ENCODE measurements around the gene HMCN1. TPM values are rescaled to one million over a fixed set of nuclear protein-coding genes. Genes with fewer than 3 reads are reported as not detected.

HMCN1 gene
- total RNA-seq, 1 donor from 2014 or later, result 0.25 TPM

- intact Hi-C loops (cut with micrococcal nuclease), result no loop called here
These were observed 341.8 kb downstream of the HMCN1 start for GRCh38 chr1:186076006-186076405.

- intact Hi-C loops (cut with micrococcal nuclease), result no loop called here
These were observed 344.1 kb downstream of the HMCN1 start for GRCh38 chr1:186078245-186078644.

GRCh38 chr1:186079084-186079684 is 345.0 kb downstream of the HMCN1 start:
- intact Hi-C loops (cut with micrococcal nuclease), result no loop called here

GRCh38 chr1:186082235-186082937 is 348.2 kb downstream of the HMCN1 start:
- intact Hi-C loops (cut with micrococcal nuclease), result no loop called here

- intact Hi-C loops (cut with micrococcal nuclease), result no loop called here
These were observed 352.4 kb downstream of the HMCN1 start for GRCh38 chr1:186086583-186086982.

- intact Hi-C loops (cut with micrococcal nuclease), result no loop called here
These were observed 355.7 kb downstream of the HMCN1 start for GRCh38 chr1:186089940-186090339.

- intact Hi-C loops (cut with micrococcal nuclease), result no loop called here
These were observed 357.1 kb downstream of the HMCN1 start for GRCh38 chr1:186091222-186091720.

- intact Hi-C loops (cut with micrococcal nuclease), result no loop called here
These were observed 359.2 kb downstream of the HMCN1 start for GRCh38 chr1:186093437-186093836.

GRCh38 chr1:186094172-186094571 is 360.0 kb downstream of the HMCN1 start:
- intact Hi-C loops (cut with micrococcal nuclease), result no loop called here

GRCh38 chr1:186099336-186100104 is 365.3 kb downstream of the HMCN1 start:
- intact Hi-C loops (cut with micrococcal nuclease), result no loop called here

GRCh38 chr1:186102107-186102506 is 367.9 kb downstream of the HMCN1 start:
- intact Hi-C loops (cut with micrococcal nuclease), result no loop called here

GRCh38 chr1:186102547-186103148 is 368.5 kb downstream of the HMCN1 start:
- intact Hi-C loops (cut with micrococcal nuclease), result no loop called here

- intact Hi-C loops (cut with micrococcal nuclease), result no loop called here
These were observed 370.3 kb downstream of the HMCN1 start for GRCh38 chr1:186104459-186104858.

- intact Hi-C loops (cut with micrococcal nuclease), result no loop called here
These were observed 378.1 kb downstream of the HMCN1 start for GRCh38 chr1:186112280-186112679.

- intact Hi-C loops (cut with micrococcal nuclease), result no loop called here
These were observed 379.3 kb downstream of the HMCN1 start for GRCh38 chr1:186113461-186113860.

- intact Hi-C loops (cut with micrococcal nuclease), result no loop called here
These were observed 384.5 kb downstream of the HMCN1 start for GRCh38 chr1:186118724-186119123.

- intact Hi-C loops (cut with micrococcal nuclease), result loop anchor here (10.0 kb wide), 1 partner anchor 62 kb away; no protein-coding TSS in a partner anchor
These were observed 388.6 kb downstream of the HMCN1 start for GRCh38 chr1:186122837-186123236.

- intact Hi-C loops (cut with micrococcal nuclease), result loop anchor here (10.0 kb wide), 1 partner anchor 60 kb away; no protein-coding TSS in a partner anchor
These were observed 390.8 kb downstream of the HMCN1 start for GRCh38 chr1:186125035-186125434.

- intact Hi-C loops (cut with micrococcal nuclease), result loop anchor here (10.0 kb wide), 1 partner anchor 59 kb away; no protein-coding TSS in a partner anchor
These were observed 391.3 kb downstream of the HMCN1 start for GRCh38 chr1:186125511-186125910.

GRCh38 chr1:186129758-186130157 is 395.6 kb downstream of the HMCN1 start:
- intact Hi-C loops (cut with micrococcal nuclease), result loop anchor here (10.0 kb wide), 1 partner anchor 55 kb away; no protein-coding TSS in a partner anchor

GRCh38 chr1:186139115-186139514 is 404.9 kb downstream of the HMCN1 start:
- intact Hi-C loops (cut with micrococcal nuclease), result no loop called here
